Measurements from ENCODE around the gene SYNE2. TPM values are rescaled to one million over a fixed set of nuclear protein-coding genes. Genes with fewer than 3 reads are reported as not detected.

SYNE2 gene
- polyA plus RNA-seq, 1 donor from 2014 or later, result 82.3 TPM

DNA sequence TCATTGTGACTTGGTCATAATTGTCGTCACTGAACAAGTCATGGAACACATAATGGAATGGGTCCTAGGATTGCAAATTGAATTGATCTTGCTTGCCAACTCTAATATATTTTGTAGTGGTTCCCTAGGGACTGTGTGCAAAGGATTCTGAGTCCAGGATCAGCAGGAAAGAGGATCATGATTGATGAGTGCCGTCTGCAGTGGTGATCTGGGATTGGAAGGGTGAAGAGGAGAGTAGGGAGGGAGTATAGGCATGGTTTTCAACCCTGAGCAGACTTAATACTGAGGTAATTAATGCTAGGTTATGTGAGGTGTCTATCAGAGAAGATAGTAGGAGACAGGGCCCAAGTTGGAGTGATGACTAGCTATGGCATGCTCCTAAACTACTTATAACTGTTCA lies 272.5 kb downstream of the SYNE2 start:
- TF ChIP-seq TAF1 (IDR thresholded peaks at IDR 0.05; ENCODE audit: low read depth), result no peak
- TF ChIP-seq SMC3 (conservative IDR thresholded peaks at IDR 0.05; ENCODE audit: poor library complexity), result no peak
- TF ChIP-seq POLR2AphosphoS5 (IDR thresholded peaks at IDR 0.05), result no peak
- TF ChIP-seq RAD21 (conservative IDR thresholded peaks at IDR 0.05), result no peak
- TF ChIP-seq EZH2 (IDR thresholded peaks at IDR 0.05; ENCODE audit: borderline replicate concordance, insufficient read depth, low read length, poor library complexity, severe bottlenecking), result no peak
- no peak for TF ChIP-seq MXI1 (conservative IDR thresholded peaks at IDR 0.05; ENCODE audit: poor library complexity, severe bottlenecking)
- TF ChIP-seq, protein P1, sequence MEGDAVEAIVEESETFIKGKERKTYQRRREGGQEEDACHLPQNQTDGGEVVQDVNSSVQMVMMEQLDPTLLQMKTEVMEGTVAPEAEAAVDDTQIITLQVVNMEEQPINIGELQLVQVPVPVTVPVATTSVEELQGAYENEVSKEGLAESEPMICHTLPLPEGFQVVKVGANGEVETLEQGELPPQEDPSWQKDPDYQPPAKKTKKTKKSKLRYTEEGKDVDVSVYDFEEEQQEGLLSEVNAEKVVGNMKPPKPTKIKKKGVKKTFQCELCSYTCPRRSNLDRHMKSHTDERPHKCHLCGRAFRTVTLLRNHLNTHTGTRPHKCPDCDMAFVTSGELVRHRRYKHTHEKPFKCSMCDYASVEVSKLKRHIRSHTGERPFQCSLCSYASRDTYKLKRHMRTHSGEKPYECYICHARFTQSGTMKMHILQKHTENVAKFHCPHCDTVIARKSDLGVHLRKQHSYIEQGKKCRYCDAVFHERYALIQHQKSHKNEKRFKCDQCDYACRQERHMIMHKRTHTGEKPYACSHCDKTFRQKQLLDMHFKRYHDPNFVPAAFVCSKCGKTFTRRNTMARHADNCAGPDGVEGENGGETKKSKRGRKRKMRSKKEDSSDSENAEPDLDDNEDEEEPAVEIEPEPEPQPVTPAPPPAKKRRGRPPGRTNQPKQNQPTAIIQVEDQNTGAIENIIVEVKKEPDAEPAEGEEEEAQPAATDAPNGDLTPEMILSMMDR (IDR thresholded peaks at IDR 0.05; ENCODE audit: poor library complexity, severe bottlenecking), result no peak
- TF ChIP-seq, protein P2, sequence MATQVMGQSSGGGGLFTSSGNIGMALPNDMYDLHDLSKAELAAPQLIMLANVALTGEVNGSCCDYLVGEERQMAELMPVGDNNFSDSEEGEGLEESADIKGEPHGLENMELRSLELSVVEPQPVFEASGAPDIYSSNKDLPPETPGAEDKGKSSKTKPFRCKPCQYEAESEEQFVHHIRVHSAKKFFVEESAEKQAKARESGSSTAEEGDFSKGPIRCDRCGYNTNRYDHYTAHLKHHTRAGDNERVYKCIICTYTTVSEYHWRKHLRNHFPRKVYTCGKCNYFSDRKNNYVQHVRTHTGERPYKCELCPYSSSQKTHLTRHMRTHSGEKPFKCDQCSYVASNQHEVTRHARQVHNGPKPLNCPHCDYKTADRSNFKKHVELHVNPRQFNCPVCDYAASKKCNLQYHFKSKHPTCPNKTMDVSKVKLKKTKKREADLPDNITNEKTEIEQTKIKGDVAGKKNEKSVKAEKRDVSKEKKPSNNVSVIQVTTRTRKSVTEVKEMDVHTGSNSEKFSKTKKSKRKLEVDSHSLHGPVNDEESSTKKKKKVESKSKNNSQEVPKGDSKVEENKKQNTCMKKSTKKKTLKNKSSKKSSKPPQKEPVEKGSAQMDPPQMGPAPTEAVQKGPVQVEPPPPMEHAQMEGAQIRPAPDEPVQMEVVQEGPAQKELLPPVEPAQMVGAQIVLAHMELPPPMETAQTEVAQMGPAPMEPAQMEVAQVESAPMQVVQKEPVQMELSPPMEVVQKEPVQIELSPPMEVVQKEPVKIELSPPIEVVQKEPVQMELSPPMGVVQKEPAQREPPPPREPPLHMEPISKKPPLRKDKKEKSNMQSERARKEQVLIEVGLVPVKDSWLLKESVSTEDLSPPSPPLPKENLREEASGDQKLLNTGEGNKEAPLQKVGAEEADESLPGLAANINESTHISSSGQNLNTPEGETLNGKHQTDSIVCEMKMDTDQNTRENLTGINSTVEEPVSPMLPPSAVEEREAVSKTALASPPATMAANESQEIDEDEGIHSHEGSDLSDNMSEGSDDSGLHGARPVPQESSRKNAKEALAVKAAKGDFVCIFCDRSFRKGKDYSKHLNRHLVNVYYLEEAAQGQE (IDR thresholded peaks at IDR 0.05; ENCODE audit: borderline replicate concordance), result no peak
- TF ChIP-seq EP300 (conservative IDR thresholded peaks at IDR 0.05; ENCODE audit: poor library complexity, severe bottlenecking), result no peak
- Histone ChIP-seq H4K20me1 (ENCODE audit: insufficient read depth) (no peaks in the 10 kb centered on the region), H3K9me3 (ENCODE audit: low read length) (no peaks in the 10 kb centered on the region), H3K27me3 (ENCODE audit: insufficient read depth, low read depth, low read length) (no peaks in the 10 kb centered on the region), H3K4me2 (ENCODE audit: low read length) (no peak overlapping the region), H3K79me2 (replicated peaks; ENCODE audit: insufficient read depth, low read length) (no peaks in the 10 kb centered on the region), H3K36me3 (ENCODE audit: insufficient read depth, low read length) (no peaks in the 10 kb centered on the region), H2AFZ (ENCODE audit: low read depth, low read length) (no peak overlapping the region), H3F3A (ENCODE audit: insufficient read depth, low read length, poor library complexity, severe bottlenecking) (no peaks in the 10 kb centered on the region), H3K27ac (ENCODE audit: low read length) (no peak overlapping the region), H3K9ac (ENCODE audit: low read length) (no peak overlapping the region), H3K4me3 (ENCODE audit: low read length) (no peak overlapping the region), H3K9me2 (ENCODE audit: insufficient read depth, low read length) (no peaks in the 10 kb centered on the region)

DNA sequence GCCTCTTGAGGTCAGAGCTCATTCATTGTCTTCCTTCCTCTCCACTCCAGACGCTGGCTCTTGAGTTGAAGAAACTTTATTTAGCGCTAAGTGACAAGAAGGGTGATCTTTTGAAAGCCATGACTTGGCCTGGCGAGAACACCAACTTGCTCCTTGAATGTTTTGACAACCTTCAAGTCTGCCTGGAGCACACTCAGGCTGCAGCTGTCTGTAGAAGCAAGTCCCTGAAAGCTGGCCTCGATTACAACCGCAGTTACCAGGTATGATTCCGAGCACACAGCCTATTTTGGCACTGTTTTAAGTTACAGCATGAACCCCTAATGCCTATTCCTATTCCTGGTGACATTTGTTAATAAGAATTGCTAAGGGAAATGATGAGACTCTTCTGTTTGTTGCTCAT lies 273.7 kb downstream of the SYNE2 start:
- Histone ChIP-seq H3K4me3 (ENCODE audit: low read length) (no peak overlapping the region), H3K27ac (ENCODE audit: low read length) (no peak overlapping the region), H3K9me3 (ENCODE audit: low read length) (no peaks in the 10 kb centered on the region), H3K27me3 (ENCODE audit: insufficient read depth, low read depth, low read length) (no peaks in the 10 kb centered on the region), H3K36me3 (ENCODE audit: insufficient read depth, low read length) (no peaks in the 10 kb centered on the region), H4K20me1 (ENCODE audit: insufficient read depth) (no peaks in the 10 kb centered on the region), H3F3A (ENCODE audit: insufficient read depth, low read length, poor library complexity, severe bottlenecking) (no peaks in the 10 kb centered on the region), H3K4me2 (ENCODE audit: low read length) (no peak overlapping the region), H3K9ac (ENCODE audit: low read length) (no peak overlapping the region), H2AFZ (ENCODE audit: low read depth, low read length) (no peak overlapping the region), H3K9me2 (ENCODE audit: insufficient read depth, low read length) (no peaks in the 10 kb centered on the region), H3K79me2 (replicated peaks; ENCODE audit: insufficient read depth, low read length) (no peaks in the 10 kb centered on the region)
- TF ChIP-seq TAF1 (IDR thresholded peaks at IDR 0.05; ENCODE audit: low read depth), result no peak
- no peak for TF ChIP-seq EP300 (conservative IDR thresholded peaks at IDR 0.05; ENCODE audit: poor library complexity, severe bottlenecking)
- TF ChIP-seq, protein P2 (IDR thresholded peaks at IDR 0.05; ENCODE audit: borderline replicate concordance), result no peak
- TF ChIP-seq, protein P1 (IDR thresholded peaks at IDR 0.05; ENCODE audit: poor library complexity, severe bottlenecking), result no peak
- no peak for TF ChIP-seq EZH2 (IDR thresholded peaks at IDR 0.05; ENCODE audit: borderline replicate concordance, insufficient read depth, low read length, poor library complexity, severe bottlenecking)
- no peak for TF ChIP-seq POLR2AphosphoS5 (IDR thresholded peaks at IDR 0.05)
- no peak for TF ChIP-seq SMC3 (conservative IDR thresholded peaks at IDR 0.05; ENCODE audit: poor library complexity)

All from neural cell (in vitro differentiated cells).